ENCODE data around the gene CDH3. TPM values are rescaled to one million over a fixed set of nuclear protein-coding genes. Genes with fewer than 3 reads are reported as not detected.

CDH3 gene
- total RNA-seq, 1 donor from 2014 or later = 14.1 TPM

GRCh38 chr16:68689921-68690320 is 44.8 kb downstream of the CDH3 start:
- H3K27me3 ChIP-seq (ENCODE audit: insufficient read depth, low read length) = no peaks in the 10 kb centered on the region
- H4K20me1 ChIP-seq (ENCODE audit: insufficient read depth, low read length) = no peaks in the 10 kb centered on the region
- Mint-ChIP-seq H3K27ac (ENCODE audit: unreplicated experiment) (no peak overlapping the region), H3K9me3 (ENCODE audit: unreplicated experiment) (peaks cover 7% of the 10 kb centered on the region), H3K27me3 (ENCODE audit: low read depth, unreplicated experiment) (peaks cover 2% of the 10 kb centered on the region), H3K4me3 (ENCODE audit: unreplicated experiment) (no peak overlapping the region), H3K36me3 (ENCODE audit: low read depth, unreplicated experiment) (peaks cover 24% of the 10 kb centered on the region), H3K4me1 (ENCODE audit: low read depth, unreplicated experiment) (no peaks in the 10 kb centered on the region)
- no peaks in the 10 kb centered on the region for H3K79me2 ChIP-seq (ENCODE audit: insufficient read depth, low read length)
- no peak for TF ChIP-seq CTCF (IDR thresholded peaks at IDR 0.05; ENCODE audit: insufficient read depth, low read depth, low read length)
- FAIRE-seq (no peak), DNase-seq (ENCODE audit: low read depth) (no peak)
- H3K9ac ChIP-seq (ENCODE audit: low read length) = no peak overlapping the region
- no peaks in the 10 kb centered on the region for H3K36me3 ChIP-seq (ENCODE audit: insufficient read depth, low read length)
- no peaks in the 10 kb centered on the region for H3K4me1 ChIP-seq (ENCODE audit: insufficient read depth, low read length)
- no peaks in the 10 kb centered on the region for H3K9me3 ChIP-seq (ENCODE audit: insufficient read depth, low read depth, low read length)
- no peak overlapping the region for H3K4me3 ChIP-seq (ENCODE audit: insufficient read depth, low read depth, low read length)
- no peak overlapping the region for H3K4me2 ChIP-seq (ENCODE audit: low read length)
- H2AFZ ChIP-seq (ENCODE audit: low read depth, low read length) = no peak overlapping the region
- H3K27ac ChIP-seq (ENCODE audit: low read depth, low read length) = no peak overlapping the region

GRCh38 chr16:68695575-68695974 is 50.5 kb downstream of the CDH3 start:
- Histone ChIP-seq H3K9me3 (ENCODE audit: insufficient read depth, low read depth, low read length) (no peaks in the 10 kb centered on the region), H3K4me2 (ENCODE audit: low read length) (no peak overlapping the region), H3K79me2 (ENCODE audit: insufficient read depth, low read length) (no peaks in the 10 kb centered on the region), H3K4me3 (ENCODE audit: insufficient read depth, low read depth, low read length) (no peak overlapping the region), H3K27ac (ENCODE audit: low read depth, low read length) (no peak overlapping the region), H2AFZ (ENCODE audit: low read depth, low read length) (no peak overlapping the region), H4K20me1 (ENCODE audit: insufficient read depth, low read length) (no peaks in the 10 kb centered on the region), H3K36me3 (ENCODE audit: insufficient read depth, low read length) (no peaks in the 10 kb centered on the region), H3K9ac (ENCODE audit: low read length) (no peak overlapping the region), H3K27me3 (ENCODE audit: insufficient read depth, low read length) (no peaks in the 10 kb centered on the region), H3K4me1 (ENCODE audit: insufficient read depth, low read length) (no peaks in the 10 kb centered on the region)
- DNase-seq (ENCODE audit: low read depth) (no peak), FAIRE-seq (no peak)
- H3K27me3 Mint-ChIP-seq (ENCODE audit: low read depth, unreplicated experiment) = peaks cover 2% of the 10 kb centered on the region
- TF ChIP-seq EZH2 (IDR thresholded peaks at IDR 0.05; ENCODE audit: insufficient read depth, low read length) (no peak), CTCF (IDR thresholded peaks at IDR 0.05; ENCODE audit: insufficient read depth, low read depth, low read length) (no peak)
- no peak overlapping the region for H3K27ac Mint-ChIP-seq (ENCODE audit: unreplicated experiment)
- H3K9me3 Mint-ChIP-seq (ENCODE audit: unreplicated experiment) = peaks cover 4% of the 10 kb centered on the region
- H3K4me3 Mint-ChIP-seq (ENCODE audit: unreplicated experiment) = no peak overlapping the region
- H3K4me1 Mint-ChIP-seq (ENCODE audit: low read depth, unreplicated experiment) = no peaks in the 10 kb centered on the region
- peaks cover 17% of the 10 kb centered on the region for H3K36me3 Mint-ChIP-seq (ENCODE audit: low read depth, unreplicated experiment)

GRCh38 chr16:68696514-68696913 is 51.4 kb downstream of the CDH3 start:
- Mint-ChIP-seq H3K36me3 (ENCODE audit: low read depth, unreplicated experiment) (peaks cover 17% of the 10 kb centered on the region), H3K27me3 (ENCODE audit: low read depth, unreplicated experiment) (peaks cover 2% of the 10 kb centered on the region), H3K4me1 (ENCODE audit: low read depth, unreplicated experiment) (no peaks in the 10 kb centered on the region), H3K27ac (ENCODE audit: unreplicated experiment) (no peak overlapping the region), H3K9me3 (ENCODE audit: unreplicated experiment) (peaks cover 4% of the 10 kb centered on the region), H3K4me3 (ENCODE audit: unreplicated experiment) (no peak overlapping the region)
- Histone ChIP-seq H3K4me3 (ENCODE audit: insufficient read depth, low read depth, low read length) (no peak overlapping the region), H3K79me2 (ENCODE audit: insufficient read depth, low read length) (no peaks in the 10 kb centered on the region), H3K9ac (ENCODE audit: low read length) (no peak overlapping the region), H3K4me2 (ENCODE audit: low read length) (no peak overlapping the region), H4K20me1 (ENCODE audit: insufficient read depth, low read length) (no peaks in the 10 kb centered on the region), H3K4me1 (ENCODE audit: insufficient read depth, low read length) (no peaks in the 10 kb centered on the region), H3K27me3 (ENCODE audit: insufficient read depth, low read length) (no peaks in the 10 kb centered on the region), H2AFZ (ENCODE audit: low read depth, low read length) (no peak overlapping the region), H3K27ac (ENCODE audit: low read depth, low read length) (no peak overlapping the region), H3K36me3 (ENCODE audit: insufficient read depth, low read length) (no peaks in the 10 kb centered on the region), H3K9me3 (ENCODE audit: insufficient read depth, low read depth, low read length) (no peaks in the 10 kb centered on the region)
- TF ChIP-seq EZH2 (IDR thresholded peaks at IDR 0.05; ENCODE audit: insufficient read depth, low read length) = no peak
- TF ChIP-seq CTCF (IDR thresholded peaks at IDR 0.05; ENCODE audit: insufficient read depth, low read depth, low read length) = no peak
- DNase-seq (ENCODE audit: low read depth) = no peak
- no peak for FAIRE-seq
